ENCODE data around the gene KRAS.

The KRAS gene

GRCh38 chr12:25284024-25284423 lies 33.3 kb upstream of the KRAS start:
- DNase-seq (ENCODE audit: low spot score): no peak
- in situ Hi-C loops (cut with MboI; ENCODE audit: low pct_unique_long_range_greater_than_20kb, low sequenced_read_pairs, unreplicated experiment): no loop called here
- TF ChIP-seq, protein P1, sequence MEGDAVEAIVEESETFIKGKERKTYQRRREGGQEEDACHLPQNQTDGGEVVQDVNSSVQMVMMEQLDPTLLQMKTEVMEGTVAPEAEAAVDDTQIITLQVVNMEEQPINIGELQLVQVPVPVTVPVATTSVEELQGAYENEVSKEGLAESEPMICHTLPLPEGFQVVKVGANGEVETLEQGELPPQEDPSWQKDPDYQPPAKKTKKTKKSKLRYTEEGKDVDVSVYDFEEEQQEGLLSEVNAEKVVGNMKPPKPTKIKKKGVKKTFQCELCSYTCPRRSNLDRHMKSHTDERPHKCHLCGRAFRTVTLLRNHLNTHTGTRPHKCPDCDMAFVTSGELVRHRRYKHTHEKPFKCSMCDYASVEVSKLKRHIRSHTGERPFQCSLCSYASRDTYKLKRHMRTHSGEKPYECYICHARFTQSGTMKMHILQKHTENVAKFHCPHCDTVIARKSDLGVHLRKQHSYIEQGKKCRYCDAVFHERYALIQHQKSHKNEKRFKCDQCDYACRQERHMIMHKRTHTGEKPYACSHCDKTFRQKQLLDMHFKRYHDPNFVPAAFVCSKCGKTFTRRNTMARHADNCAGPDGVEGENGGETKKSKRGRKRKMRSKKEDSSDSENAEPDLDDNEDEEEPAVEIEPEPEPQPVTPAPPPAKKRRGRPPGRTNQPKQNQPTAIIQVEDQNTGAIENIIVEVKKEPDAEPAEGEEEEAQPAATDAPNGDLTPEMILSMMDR (IDR thresholded peaks at IDR 0.05; ENCODE audit: extremely low read depth, insufficient read depth, missing control alignments): no peak

GRCh38 chr12:25283006-25283405 lies 32.3 kb upstream of the KRAS start:
- no peak for DNase-seq (ENCODE audit: low spot score)
- TF ChIP-seq, protein P1 (IDR thresholded peaks at IDR 0.05; ENCODE audit: extremely low read depth, insufficient read depth, missing control alignments): no peak
- in situ Hi-C loops (cut with MboI; ENCODE audit: low pct_unique_long_range_greater_than_20kb, low sequenced_read_pairs, unreplicated experiment): no loop called here

- in situ Hi-C loops (cut with MboI; ENCODE audit: low pct_unique_long_range_greater_than_20kb, low sequenced_read_pairs, unreplicated experiment): no loop called here
- no peak for DNase-seq (ENCODE audit: low spot score)
- TF ChIP-seq, protein P1 (IDR thresholded peaks at IDR 0.05; ENCODE audit: extremely low read depth, insufficient read depth, missing control alignments): no peak
Measured at GRCh38 chr12:25280082-25280481, 29.4 kb upstream of the KRAS start.

- DNase-seq (ENCODE audit: low spot score): no peak
- in situ Hi-C loops (cut with MboI; ENCODE audit: low pct_unique_long_range_greater_than_20kb, low sequenced_read_pairs, unreplicated experiment): no loop called here
- TF ChIP-seq, protein P1 (IDR thresholded peaks at IDR 0.05; ENCODE audit: extremely low read depth, insufficient read depth, missing control alignments): no peak
Measured at GRCh38 chr12:25278269-25278668, 27.5 kb upstream of the KRAS start.

DNA sequence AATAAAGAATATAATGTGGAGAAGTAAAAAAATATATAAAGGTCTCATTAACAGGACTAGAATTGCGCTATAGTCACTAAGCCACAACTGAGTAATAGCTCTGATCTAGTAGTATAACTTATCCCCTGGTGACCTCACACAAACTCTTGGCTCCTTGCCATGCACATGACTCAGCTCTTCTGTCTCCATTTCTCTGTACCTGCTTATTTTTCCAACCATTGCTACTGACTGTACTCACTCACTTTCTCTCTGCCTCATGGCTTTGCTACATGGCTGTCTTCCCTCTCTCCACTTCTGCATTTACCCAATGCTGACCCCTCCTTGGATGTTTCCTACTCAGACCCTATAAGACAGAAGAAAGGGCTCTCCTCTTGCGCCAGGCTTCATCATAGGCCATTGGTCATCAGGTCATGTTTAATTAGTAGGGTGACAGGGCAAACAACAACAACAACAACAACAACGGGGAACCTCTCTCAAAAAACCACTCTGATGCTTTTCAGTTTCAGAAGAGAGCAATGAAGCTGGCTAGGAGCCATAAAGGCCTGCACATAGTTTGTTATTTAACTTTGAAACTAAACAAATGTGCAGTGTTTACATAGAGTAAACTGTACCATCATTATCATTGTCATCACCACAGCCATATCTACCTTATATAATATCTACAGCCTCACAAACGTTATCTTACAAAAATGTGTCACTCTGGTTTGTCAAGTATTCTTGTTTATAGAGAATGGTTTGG lies 25.6 kb upstream of the KRAS start:
- in situ Hi-C loops (cut with MboI; ENCODE audit: low pct_unique_long_range_greater_than_20kb, low sequenced_read_pairs, unreplicated experiment): no loop called here

DNA sequence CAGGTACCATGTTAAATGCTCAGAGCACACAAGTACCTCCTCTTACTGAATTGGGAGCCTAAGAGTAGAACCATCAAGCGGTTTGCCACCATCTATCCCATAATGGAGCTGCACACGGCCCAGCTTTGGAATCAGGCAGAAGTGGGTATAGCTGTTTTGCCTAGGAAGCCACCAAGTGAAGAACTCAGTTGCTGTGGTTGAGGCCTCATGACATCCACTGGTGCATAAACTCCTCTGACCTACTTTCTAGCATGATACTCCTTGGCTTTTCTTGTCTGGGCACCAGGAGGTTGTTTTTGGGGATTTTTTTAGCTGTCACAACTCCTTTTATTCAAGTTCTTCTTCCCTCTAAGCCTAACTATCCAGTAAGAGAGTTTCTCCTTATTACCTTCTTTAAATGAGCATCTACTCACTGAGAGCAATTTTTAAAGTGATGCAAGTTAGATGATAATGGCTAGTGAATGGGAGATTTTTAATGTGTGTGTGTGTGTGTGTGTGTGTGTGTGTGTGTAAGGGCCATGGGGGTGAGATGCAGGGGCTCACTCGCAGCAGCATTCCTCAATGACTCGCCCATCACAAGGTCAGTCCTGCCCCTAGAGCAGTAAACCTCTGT lies 20.9 kb upstream of the KRAS start:
- no peak for DNase-seq (ENCODE audit: low spot score)
- in situ Hi-C loops (cut with MboI; ENCODE audit: low pct_unique_long_range_greater_than_20kb, low sequenced_read_pairs, unreplicated experiment): no loop called here
- TF ChIP-seq, protein P1 (IDR thresholded peaks at IDR 0.05; ENCODE audit: extremely low read depth, insufficient read depth, missing control alignments): no peak

More for the DNA sequence above, 25.6 kb upstream of the KRAS start:
- TF ChIP-seq, protein P1 (IDR thresholded peaks at IDR 0.05; ENCODE audit: extremely low read depth, insufficient read depth, missing control alignments): no peak
- no peak for DNase-seq (ENCODE audit: low spot score)
